ENCODE results near the gene CCBE1. TPM values are rescaled to one million over a fixed set of nuclear protein-coding genes. Genes with fewer than 3 reads are reported as not detected.
A peak's percentile ranks its signal among the peaks of the same experiment; 100 is the strongest.

The CCBE1 gene
- polyA plus RNA-seq, 1 of the 3 experiments (the other 2 are of a cell fraction) = 5.0 TPM

DNA sequence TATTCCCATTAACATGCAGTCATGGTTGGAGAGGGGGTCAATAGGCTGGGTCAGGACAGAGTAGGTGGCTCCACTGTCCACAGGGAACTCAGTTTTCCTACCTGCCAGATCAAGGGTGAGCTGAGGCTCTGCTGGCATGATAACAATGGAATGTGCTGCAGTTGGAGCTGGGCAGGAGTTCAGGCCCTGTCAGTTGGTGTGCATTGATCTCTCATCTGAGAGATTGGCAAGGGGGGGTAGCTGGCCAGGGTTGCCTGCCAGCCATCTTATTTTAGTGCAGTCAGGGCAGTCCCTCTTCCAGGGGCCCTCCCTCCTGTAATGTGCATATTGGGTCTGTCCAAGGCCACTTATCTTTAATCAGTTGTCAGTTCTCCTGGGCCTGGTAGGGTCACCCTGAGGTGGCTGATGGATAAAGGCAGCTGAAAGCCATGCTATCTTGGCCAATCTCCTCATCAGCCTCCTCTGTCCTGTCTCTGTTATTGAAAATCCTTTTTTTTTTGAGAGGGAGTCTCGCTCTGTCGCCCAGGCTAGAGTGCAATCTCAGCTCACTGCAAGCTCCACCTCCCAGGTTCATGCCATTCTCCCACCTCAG, 38.1 kb upstream of the CCBE1 start:
- WGBS (ENCODE audit: low lambda C conversion rate) = 86% methylated on average over 2 of the region's 2 CpGs
- Histone ChIP-seq H3K79me2 (ENCODE audit: insufficient read depth) (no peaks in the 10 kb centered on the region), H3K27me3 (ENCODE audit: insufficient read depth) (no peaks in the 10 kb centered on the region), H4K20me1 (ENCODE audit: insufficient read depth) (no peaks in the 10 kb centered on the region), H3K9me2 (no peaks in the 10 kb centered on the region), H3K36me3 (replicated peaks in 1 of 2; ENCODE audit: control insufficient read depth in 1 of 2, insufficient read depth in 2 of 2, low read length in 1 of 2) (no peaks in the 10 kb centered on the region), H3K9me3 (0 out of 2 replicates have a peak, but pooled peaks cover 9% of the 10 kb centered on the region), H3K27ac (ENCODE audit: low read depth in 2 of 2, low read length in 1 of 2) (no peak overlapping the region), H3K4me2 (no peak overlapping the region; the same call in 1 of the 2 replicates), H2AFZ (ENCODE audit: low read depth) (no peak overlapping the region; the same call in 1 of the 2 replicates), H3K4me3 (ENCODE audit: low read depth in 2 of 2, low read length in 1 of 2) (no peak overlapping the region), H3F3A (replicated peaks; ENCODE audit: insufficient read depth) (no peaks in the 10 kb centered on the region), H3K9ac (no peak overlapping the region), H3K4me1 (ENCODE audit: control insufficient read depth in 1 of 2, insufficient read depth in 2 of 2, low read depth in 1 of 2, low read length in 1 of 2) (peaks cover 6 to 9% of the 10 kb centered on the region in 2 experiments; a peak in 2 of 4 replicates)
- TF ChIP-seq GATA2 (CRISPR knock-in tag; IDR thresholded peaks at IDR 0.05) (peak; percentile 55), NRF1 (IDR thresholded peaks at IDR 0.05; ENCODE audit: low read depth, low read length) (no peak)
- POLR2A ChIA-PET = no interaction called here
- DNase-seq = peak; percentile 45
- CTCF ChIA-PET = interaction anchor here (1.4 kb wide), 1 partner anchor 88 kb away, joined by 5 read pairs; no protein-coding TSS in a partner anchor

GRCh38 chr18:59733421-59733820, 36.2 kb upstream of the CCBE1 start:
- H3K27ac ChIP-seq (ENCODE audit: low read depth in 2 of 2, low read length in 1 of 2) = no peak overlapping the region
- no peak overlapping the region for H3K9ac ChIP-seq
- 88% methylated on average over 1 of the region's 1 CpG for WGBS (ENCODE audit: low lambda C conversion rate)
- no peak overlapping the region for H3K4me2 ChIP-seq
- H3F3A ChIP-seq (replicated peaks; ENCODE audit: insufficient read depth) = no peaks in the 10 kb centered on the region
- no peak for DNase-seq
- no peak overlapping the region for H2AFZ ChIP-seq (ENCODE audit: low read depth)
- POLR2A ChIA-PET = no interaction called here
- TF ChIP-seq REST (IDR thresholded peaks at IDR 0.05; ENCODE audit: low read depth, low read length) (no peak), FOXJ3 (CRISPR knock-in tag; IDR thresholded peaks at IDR 0.05) (no peak), RXRA (IDR thresholded peaks at IDR 0.05; ENCODE audit: borderline replicate concordance, low read depth) (no peak), SIN3A (IDR thresholded peaks at IDR 0.05; ENCODE audit: borderline replicate concordance, low read depth, low read length) (no peak), EP300 (IDR thresholded peaks at IDR 0.05; ENCODE audit: borderline replicate concordance in 1 of 2, low read depth in 1 of 2, low read length in 1 of 2) (no peak), TCF12 (IDR thresholded peaks at IDR 0.05) (no peak), EZH2phosphoT487 (IDR thresholded peaks at IDR 0.05; ENCODE audit: borderline replicate concordance, low read depth) (no peak), MEF2A (IDR thresholded peaks at IDR 0.05; ENCODE audit: borderline replicate concordance, low read depth) (no peak), NRF1 (IDR thresholded peaks at IDR 0.05; ENCODE audit: low read depth, low read length) (no peak)
- TF ChIP-seq, protein P1, sequence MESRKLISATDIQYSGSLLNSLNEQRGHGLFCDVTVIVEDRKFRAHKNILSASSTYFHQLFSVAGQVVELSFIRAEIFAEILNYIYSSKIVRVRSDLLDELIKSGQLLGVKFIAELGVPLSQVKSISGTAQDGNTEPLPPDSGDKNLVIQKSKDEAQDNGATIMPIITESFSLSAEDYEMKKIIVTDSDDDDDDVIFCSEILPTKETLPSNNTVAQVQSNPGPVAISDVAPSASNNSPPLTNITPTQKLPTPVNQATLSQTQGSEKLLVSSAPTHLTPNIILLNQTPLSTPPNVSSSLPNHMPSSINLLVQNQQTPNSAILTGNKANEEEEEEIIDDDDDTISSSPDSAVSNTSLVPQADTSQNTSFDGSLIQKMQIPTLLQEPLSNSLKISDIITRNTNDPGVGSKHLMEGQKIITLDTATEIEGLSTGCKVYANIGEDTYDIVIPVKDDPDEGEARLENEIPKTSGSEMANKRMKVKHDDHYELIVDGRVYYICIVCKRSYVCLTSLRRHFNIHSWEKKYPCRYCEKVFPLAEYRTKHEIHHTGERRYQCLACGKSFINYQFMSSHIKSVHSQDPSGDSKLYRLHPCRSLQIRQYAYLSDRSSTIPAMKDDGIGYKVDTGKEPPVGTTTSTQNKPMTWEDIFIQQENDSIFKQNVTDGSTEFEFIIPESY (IDR thresholded peaks at IDR 0.05; ENCODE audit: borderline replicate concordance, low read depth) = no peak
- no peaks in the 10 kb centered on the region for H3K9me3 ChIP-seq
- H3K9me2 ChIP-seq = no peaks in the 10 kb centered on the region
- CTCF ChIA-PET = interaction anchor here (1.1 kb wide), 1 partner anchor 12 kb away, joined by 3 read pairs; no protein-coding TSS in a partner anchor
- peaks cover 6 to 9% of the 10 kb centered on the region in 2 experiments; a peak in 2 of 4 replicates for H3K4me1 ChIP-seq (ENCODE audit: control insufficient read depth in 1 of 2, insufficient read depth in 2 of 2, low read depth in 1 of 2, low read length in 1 of 2)
- H3K4me3 ChIP-seq (ENCODE audit: low read depth in 2 of 2, low read length in 1 of 2) = no peak overlapping the region
- no peaks in the 10 kb centered on the region for H3K36me3 ChIP-seq (replicated peaks in 1 of 2; ENCODE audit: control insufficient read depth in 1 of 2, insufficient read depth in 2 of 2, low read length in 1 of 2)
- no peaks in the 10 kb centered on the region for H3K27me3 ChIP-seq (ENCODE audit: insufficient read depth)
- no peaks in the 10 kb centered on the region for H3K79me2 ChIP-seq (ENCODE audit: insufficient read depth)
- H4K20me1 ChIP-seq (ENCODE audit: insufficient read depth) = no peaks in the 10 kb centered on the region
